NAMALWA (cell line): Measurements from ENCODE around the gene HMGN4.
"Not testable (repeated sequence)": the region's sequence is repeated elsewhere in the genome, so short reads cannot be mapped to it uniquely, and the experiment has no call there.

Experiments used
- DNase-seq: peaks from one replicate; pipeline ENCODE4 v3.0.0-alpha.2; 2015; ENCODE audit warnings: low spot score

The HMGN4 gene

GRCh38 chr6:26522486-26523228 is 15.5 kb upstream of the HMGN4 start:
- DNase-seq, result peak; percentile 51

- DNase-seq, result not testable (repeated sequence)
Observed at GRCh38 chr6:26524314-26524713, 13.9 kb upstream of the HMGN4 start.

- DNase-seq, result no peak
Observed at GRCh38 chr6:26524722-26525370, 13.3 kb upstream of the HMGN4 start.

GRCh38 chr6:26525838-26526237 is 12.3 kb upstream of the HMGN4 start:
- DNase-seq, result no peak

- DNase-seq, result no peak
Observed at GRCh38 chr6:26526928-26527327, 11.2 kb upstream of the HMGN4 start.

- DNase-seq, result no peak
Observed at GRCh38 chr6:26530203-26530602, 8.0 kb upstream of the HMGN4 start.

GRCh38 chr6:26531897-26532296 is 6.3 kb upstream of the HMGN4 start:
- peak; percentile 34 for DNase-seq

- peak; percentile 98 for DNase-seq
Observed at GRCh38 chr6:26532699-26533531, 5.3 kb upstream of the HMGN4 start.

- no peak for DNase-seq
Observed at GRCh38 chr6:26533532-26533931, 4.6 kb upstream of the HMGN4 start.

- peak; percentile 57 for DNase-seq
Observed at GRCh38 chr6:26534681-26535465, 3.3 kb upstream of the HMGN4 start.

GRCh38 chr6:26536571-26537159 is 1.5 kb upstream of the HMGN4 start:
- peak; percentile 81 for DNase-seq

- DNase-seq, result peak; percentile 95
Observed at GRCh38 chr6:26537160-26537845, 863 bp upstream of the HMGN4 start.

- DNase-seq, result no peak
Observed at GRCh38 chr6:26538572-26538902, 371 bp downstream of the HMGN4 start.

GRCh38 chr6:26539071-26539615 is 977 bp downstream of the HMGN4 start:
- DNase-seq, result no peak

GRCh38 chr6:26541579-26541978 is 3.4 kb downstream of the HMGN4 start:
- no peak for DNase-seq

- peak; percentile 57 for DNase-seq
Observed at GRCh38 chr6:26543953-26544352, 5.8 kb downstream of the HMGN4 start.

- DNase-seq, result no peak
Observed at GRCh38 chr6:26544473-26544872, 6.3 kb downstream of the HMGN4 start.

GRCh38 chr6:26545627-26546026 is 7.5 kb downstream of the HMGN4 start:
- no peak for DNase-seq

GRCh38 chr6:26547363-26547762 is 9.2 kb downstream of the HMGN4 start:
- DNase-seq, result not testable (repeated sequence)

- DNase-seq, result peak; percentile 74
Observed at GRCh38 chr6:26550250-26550993, 12.3 kb downstream of the HMGN4 start.
